Aorta (tissue), 5 donors: ENCODE results near the gene RBM23. TPM values are rescaled to one million over a fixed set of nuclear protein-coding genes. Genes with fewer than 3 reads are reported as not detected.
A peak's percentile ranks its signal among the peaks of the same experiment; 100 is the strongest.

ENCODE experiments used
- ATAC-seq: fragments of 200-7000 bp; cut with Tn5 transposase; one replicate; pipeline ENCODE4 v1.9.1; 2022; ENCODE audit warnings: moderate library complexity; ENCODE audit not compliant: low FRiP score
- DNase-seq, 2 donors: peaks; one replicate each; pipeline ENCODE4 v3.0.0-alpha.2; 2020
- H3K27ac ChIP-seq, 2 donors: one replicate each; pipeline ENCODE4 v1.5.1; 2013; ENCODE audit warnings: low read length in 2 of 2, mild to moderate bottlenecking in 2 of 2, moderate library complexity in 2 of 2, control low read depth in 1 of 2, inconsistent platforms in 1 of 2, low read depth in 1 of 2
- H3K27me3 ChIP-seq, 2 donors: one replicate each; pipeline ENCODE4 v1.6.1; 2013; ENCODE audit warnings: control low read depth in 1 of 2, low read length in 1 of 2, mild to moderate bottlenecking in 1 of 2, moderate library complexity in 1 of 2; ENCODE audit not compliant: insufficient read depth in 2 of 2, control insufficient read depth in 1 of 2
- H3K36me3 ChIP-seq, 2 donors: one replicate each; pipeline ENCODE4 v1.6.1; 2013; ENCODE audit warnings: control low read depth in 1 of 2, low read length in 1 of 2, mild to moderate bottlenecking in 1 of 2; ENCODE audit not compliant: insufficient read depth in 2 of 2, control insufficient read depth in 1 of 2
- H3K4me1 ChIP-seq, 2 donors: one replicate each; pipeline ENCODE4 v1.6.1; 2013; ENCODE audit warnings: low read length in 2 of 2, control low read depth in 1 of 2, mild to moderate bottlenecking in 1 of 2, moderate library complexity in 1 of 2; ENCODE audit not compliant: insufficient read depth in 2 of 2, control insufficient read depth in 1 of 2
- H3K4me3 ChIP-seq, 2 donors: one replicate each; pipeline ENCODE4 v1.5.1; 2013; ENCODE audit warnings: low read length in 2 of 2, control low read depth in 1 of 2, mild to moderate bottlenecking in 1 of 2
- H3K9me3 ChIP-seq: one replicate; pipeline ENCODE4 v1.6.1; 2013; ENCODE audit warnings: mild to moderate bottlenecking, low read length; ENCODE audit not compliant: control insufficient read depth
- WGBS, 2 donors: extraction: QIAGEN DNeasy Blood & Tissue Kit; methylation state at CpG; one replicate each; pipeline ENCODE4 v1.1.7; 2013; 5-methylcytosine and 5-hydroxymethylcytosine counted together
- intact Hi-C, 2 donors: fragments of 100-400 bp; cut with DNase I; formaldehyde crosslinking; loops; one replicate each; pipeline versions ENCODE4 v1.14.2 to v1.15.0; 2022
- polyA plus RNA-seq, 2 donors: library from polyadenylated mRNA; stranded (reverse); fragments of 200-250 nt; gene quantifications; one replicate each; pipeline ENCODE4 v1.2.3, GENCODE V29; 2013
- total RNA-seq, 2 donors: library from RNA; stranded (reverse); fragmentation: NEBNext Ultra II Directional; extraction: Animal tissue kit (Norgen Biotek cat#: 25700); gene quantifications; one replicate each; pipeline ENCODE4 v1.2.1, GENCODE V29; 2021
- donor health status: healthy with polysubstance abuse.
- donor health status: Bipolar disorder and iron deficiency.
- donor health status: DM: no; HTN: no; CAD: no.
- donor health status: DM: no; HTN: no; CAD: no.
- donor health status: DM: yes; HTN: yes; CAD: no.

The RBM23 gene
- total and polyA plus RNA-seq, 4 donors = 19.9 to 72.6 (median 59.9) TPM

- no peaks in the 10 kb centered on the region for H3K4me1 ChIP-seq
- ATAC-seq = peak; percentile 85
- 2 to 3% methylated on average over 69 to 77 of the region's 77 CpGs for WGBS, 2 donors
- intact Hi-C loops = no loop called here
- H3K27me3 ChIP-seq = no peaks in the 10 kb centered on the region
- no peaks in the 10 kb centered on the region for H3K9me3 ChIP-seq
- H3K27ac ChIP-seq = no peak overlapping the region
- DNase-seq = peak; percentile 81 to 91
- H3K4me3 ChIP-seq = peak overlapping the region; percentile 6 to 70
- no peaks in the 10 kb centered on the region for H3K36me3 ChIP-seq
Measured at GRCh38 chr14:22886500-22887259, 32.3 kb downstream of the RBM23 start.

GRCh38 chr14:22885975-22886374, 33.0 kb downstream of the RBM23 start:
- H3K36me3 ChIP-seq = no peaks in the 10 kb centered on the region
- no peak for ATAC-seq
- H3K27me3 ChIP-seq = no peaks in the 10 kb centered on the region
- no peak overlapping the region for H3K27ac ChIP-seq
- no peaks in the 10 kb centered on the region for H3K4me1 ChIP-seq
- no peaks in the 10 kb centered on the region for H3K9me3 ChIP-seq
- intact Hi-C loops = no loop called here
- 89 to 92% methylated on average over 21 of the region's 21 CpGs for WGBS, 2 donors
- DNase-seq = no peak
- H3K4me3 ChIP-seq = no peak overlapping the region

DNA sequence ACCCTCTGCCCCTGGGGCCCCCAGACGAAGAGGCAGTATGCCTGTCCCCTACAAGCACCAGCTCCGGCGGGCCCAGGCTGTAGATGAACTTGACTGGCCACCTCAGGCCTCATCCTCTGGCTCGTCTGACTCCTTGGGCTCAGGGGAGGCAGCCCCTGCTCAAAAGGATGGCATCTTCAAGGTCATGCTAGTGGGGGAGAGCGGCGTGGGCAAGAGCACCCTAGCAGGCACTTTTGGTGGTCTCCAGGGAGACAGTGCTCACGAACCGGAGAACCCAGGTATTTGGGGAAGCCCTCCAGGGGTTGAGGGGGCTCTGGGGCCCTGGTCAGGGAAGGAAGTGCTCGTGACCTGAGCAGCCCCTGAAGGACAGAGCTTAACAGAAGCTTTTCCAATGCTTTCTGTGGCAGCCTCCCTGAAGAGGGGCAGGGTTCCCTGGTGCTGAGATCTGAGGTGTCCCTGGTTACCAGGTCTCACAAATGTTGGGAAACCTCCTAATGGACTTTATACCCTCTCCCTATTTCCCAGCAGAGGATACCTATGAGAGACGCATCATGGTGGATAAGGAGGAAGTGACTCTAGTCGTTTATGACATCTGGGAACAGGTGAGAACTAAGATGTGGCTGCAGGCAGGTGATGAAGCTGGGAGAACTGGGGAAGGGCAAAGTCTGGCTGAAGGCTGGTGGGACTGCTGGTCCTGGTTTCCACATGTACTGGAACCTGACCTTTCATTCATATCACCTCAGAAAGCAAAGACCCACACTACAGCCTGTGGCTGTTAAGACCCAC, 34.0 kb downstream of the RBM23 start:
- Histone ChIP-seq H3K36me3 (no peaks in the 10 kb centered on the region), H3K27ac (no peak overlapping the region), H3K27me3 (no peaks in the 10 kb centered on the region), H3K9me3 (no peaks in the 10 kb centered on the region), H3K4me3 (no peak overlapping the region), H3K4me1 (no peaks in the 10 kb centered on the region)
- ATAC-seq (no peak), DNase-seq (peak in 1 of 2 donors; percentile 67)
- intact Hi-C loops = no loop called here
- 91 to 92% methylated on average over 11 of the region's 11 CpGs for WGBS, 2 donors

DNA sequence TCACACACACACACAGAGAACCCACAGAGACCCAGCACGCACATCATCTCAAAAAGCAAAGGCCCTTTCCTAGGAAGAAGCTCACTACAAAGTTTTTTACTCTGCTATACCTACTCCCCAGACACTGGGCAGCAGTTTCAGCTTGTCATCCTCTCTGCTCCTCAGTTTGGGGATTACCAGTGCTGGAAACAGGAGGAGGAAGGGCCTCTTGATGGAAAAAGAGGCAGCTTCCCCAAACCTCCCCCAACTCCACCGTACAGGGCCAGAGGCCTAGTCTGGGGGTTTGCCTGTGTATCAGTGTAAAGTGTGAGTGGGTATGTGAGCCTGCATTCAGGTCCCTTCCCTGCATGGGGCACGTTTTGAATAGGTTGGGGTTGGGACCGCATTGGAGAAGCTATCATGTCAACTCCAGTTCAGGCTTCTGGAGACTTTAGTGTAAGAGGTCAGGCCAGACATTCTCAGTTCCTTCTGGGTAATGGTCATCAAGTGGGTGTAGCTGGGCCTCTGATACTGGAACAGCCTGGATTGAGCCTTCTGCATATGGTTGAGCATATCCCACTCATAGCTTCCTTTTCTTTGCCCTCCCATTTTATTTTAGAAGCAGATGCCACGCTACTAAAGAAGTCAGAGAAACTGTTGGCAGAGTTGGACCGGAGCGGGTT, 34.7 kb downstream of the RBM23 start:
- peak in 1 of 2 donors; percentile 40 for DNase-seq
- no peaks in the 10 kb centered on the region for H3K4me1 ChIP-seq
- ATAC-seq = no peak
- WGBS, 2 donors = 86 to 89% methylated on average over 7 of the region's 7 CpGs
- no peaks in the 10 kb centered on the region for H3K9me3 ChIP-seq
- H3K36me3 ChIP-seq = no peaks in the 10 kb centered on the region
- no peak overlapping the region for H3K27ac ChIP-seq
- H3K4me3 ChIP-seq = no peak overlapping the region
- intact Hi-C loops = no loop called here
- no peaks in the 10 kb centered on the region for H3K27me3 ChIP-seq

- no peaks in the 10 kb centered on the region for H3K9me3 ChIP-seq
- intact Hi-C loops = no loop called here
- no peaks in the 10 kb centered on the region for H3K36me3 ChIP-seq
- H3K27ac ChIP-seq = no peak within 1 kb of the TSS
- no peaks in the 10 kb centered on the region for H3K27me3 ChIP-seq
- H3K4me3 ChIP-seq = no peak within 1 kb of the TSS
- WGBS, 2 donors = 21 to 25% methylated on average over 15 of the region's 15 CpGs
- H3K4me1 ChIP-seq = no peaks in the 10 kb centered on the region
- DNase-seq (no peak), ATAC-seq (no peak)
Measured at GRCh38 chr14:22883173-22883976, 35.6 kb downstream of the RBM23 start, which contains the start of gene REM2. Gene REM2 (plus strand): TSS chr14:22883222. CDS start chr14:22883288, 66 bp downstream.

DNA sequence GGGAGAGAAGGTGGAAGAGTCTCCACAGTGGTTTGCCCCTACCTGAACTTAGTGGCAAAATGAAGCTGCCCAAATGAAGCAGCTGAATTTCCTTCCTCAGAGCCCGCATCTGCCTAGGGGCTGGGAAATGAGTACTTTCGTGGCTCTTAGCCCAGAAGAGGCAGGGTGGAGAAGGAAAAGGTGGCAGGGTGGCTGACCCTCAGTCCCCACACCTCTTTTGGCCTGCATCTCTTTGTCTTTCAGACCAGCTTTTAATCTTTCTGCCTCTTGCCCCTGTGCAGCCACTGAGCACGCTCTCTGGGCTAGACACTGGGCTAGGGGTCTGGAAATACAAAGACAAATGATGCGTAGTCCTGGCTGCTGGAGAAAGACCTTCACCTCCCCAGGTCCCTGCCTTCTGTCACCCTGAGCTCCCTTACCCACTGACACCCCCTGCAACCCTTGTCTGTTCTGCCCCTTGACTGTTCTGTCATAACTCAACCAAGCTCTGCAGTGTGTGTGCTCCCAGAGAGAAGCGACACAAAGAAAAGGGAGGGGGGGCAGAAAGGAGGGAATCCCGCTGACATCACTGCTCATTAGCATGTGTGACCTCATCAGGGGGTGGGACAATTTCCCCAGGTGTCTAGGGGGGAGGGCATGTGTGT, 36.3 kb downstream of the RBM23 start:
- intact Hi-C loops = no loop called here
- Histone ChIP-seq H3K4me3 (no peak overlapping the region), H3K9me3 (no peaks in the 10 kb centered on the region), H3K27me3 (no peaks in the 10 kb centered on the region), H3K36me3 (peaks cover 0 to under 1% of the 10 kb centered on the region in 2 donors), H3K4me1 (no peaks in the 10 kb centered on the region), H3K27ac (no peak overlapping the region)
- no peak for ATAC-seq
- 11 to 13% methylated on average over 6 of the region's 6 CpGs for WGBS, 2 donors
- no peak for DNase-seq

GRCh38 chr14:22882064-22882463, 36.9 kb downstream of the RBM23 start:
- Histone ChIP-seq H3K4me3 (no peak overlapping the region), H3K9me3 (no peaks in the 10 kb centered on the region), H3K36me3 (peaks cover 0 to 6% of the 10 kb centered on the region in 2 donors), H3K4me1 (no peaks in the 10 kb centered on the region), H3K27me3 (no peaks in the 10 kb centered on the region), H3K27ac (no peak overlapping the region)
- ATAC-seq (no peak), DNase-seq (no peak)
- WGBS, 2 donors = 18 to 19% methylated on average over 7 of the region's 7 CpGs
- intact Hi-C loops = no loop called here
